ENCODE results near the gene SLC38A8. TPM values are rescaled to one million over a fixed set of nuclear protein-coding genes. Genes with fewer than 3 reads are reported as not detected.
A peak's percentile ranks its signal among the peaks of the same experiment; 100 is the strongest.

SLC38A8 gene
- polyA plus RNA-seq, 2 of the 4 experiments (the other 2 are of a cell fraction): not detected

DNA sequence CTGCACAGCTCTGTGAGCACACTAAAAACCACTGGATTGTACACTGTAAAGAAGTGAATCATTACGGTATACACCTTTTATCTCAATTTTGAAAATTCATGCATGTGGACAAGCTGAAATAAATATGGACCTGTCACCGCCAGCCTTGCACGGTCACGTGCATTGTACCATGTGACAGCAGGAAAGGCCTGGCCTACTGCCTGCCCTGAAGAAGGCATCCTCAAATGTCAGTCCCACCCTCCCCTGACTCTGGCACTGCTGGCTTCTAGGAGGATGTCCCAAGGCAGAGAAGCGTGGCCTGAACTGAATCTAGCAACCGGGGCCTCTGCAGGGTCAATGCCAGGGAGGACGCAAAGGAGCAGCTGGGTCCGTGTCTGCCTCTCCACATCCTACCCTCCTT is 34.6 kb downstream of the SLC38A8 start:
- DNase-seq (ENCODE audit: low read depth in 1 of 2, low spot score in 1 of 2) (no peak), ATAC-seq (no peak), FAIRE-seq (no peak)
- Histone ChIP-seq H3K4me2 (no peak overlapping the region), H3K27ac (no peak overlapping the region), H3K4me1 (no peaks in the 10 kb centered on the region), H3K4me3 (no peak overlapping the region), H3K9me3 (no peaks in the 10 kb centered on the region)
- TF ChIP-seq ZC3H11A (IDR thresholded peaks at IDR 0.05): no peak
- TF ChIP-seq, protein P1, sequence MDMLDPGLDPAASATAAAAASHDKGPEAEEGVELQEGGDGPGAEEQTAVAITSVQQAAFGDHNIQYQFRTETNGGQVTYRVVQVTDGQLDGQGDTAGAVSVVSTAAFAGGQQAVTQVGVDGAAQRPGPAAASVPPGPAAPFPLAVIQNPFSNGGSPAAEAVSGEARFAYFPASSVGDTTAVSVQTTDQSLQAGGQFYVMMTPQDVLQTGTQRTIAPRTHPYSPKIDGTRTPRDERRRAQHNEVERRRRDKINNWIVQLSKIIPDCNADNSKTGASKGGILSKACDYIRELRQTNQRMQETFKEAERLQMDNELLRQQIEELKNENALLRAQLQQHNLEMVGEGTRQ (IDR thresholded peaks at IDR 0.05): 0 out of 2 replicates have a peak, but pooled peaks have one; percentile 18
- 86% methylated on average over 8 of the region's 8 CpGs for WGBS (ENCODE audit: missing lambda C conversion rate)
- ChIA-PET POLR2A (no interaction called here), CTCF (interaction anchor here (0.5 to 0.7 kb wide), 3 partner anchors 21 to 77 kb away, joined by 3 read pairs; no protein-coding TSS in a partner anchor)

GRCh38 chr16:84007520-84007919 is 35.1 kb downstream of the SLC38A8 start:
- Histone ChIP-seq H3K4me2 (no peak overlapping the region), H3K27ac (no peak overlapping the region), H3K9me3 (no peaks in the 10 kb centered on the region), H3K4me1 (no peaks in the 10 kb centered on the region), H3K4me3 (no peak overlapping the region)
- CTCF ChIA-PET: interaction anchor here (0.5 to 0.6 kb wide), 2 partner anchors 20 to 77 kb away, joined by 3 read pairs; no protein-coding TSS in a partner anchor
- DNase-seq (ENCODE audit: low read depth in 1 of 2, low spot score in 1 of 2) (no peak), FAIRE-seq (no peak), ATAC-seq (no peak)
- 43% methylated on average over 4 of the region's 4 CpGs for WGBS (ENCODE audit: missing lambda C conversion rate)
- TF ChIP-seq KDM1A (IDR thresholded peaks at IDR 0.05; ENCODE audit: low read depth) (0 out of 2 replicates have a peak, but pooled peaks have one; percentile 46), BHLHE40 (IDR thresholded peaks at IDR 0.05; ENCODE audit: low read depth, low read length) (no peak)
- POLR2A ChIA-PET: no interaction called here

DNA sequence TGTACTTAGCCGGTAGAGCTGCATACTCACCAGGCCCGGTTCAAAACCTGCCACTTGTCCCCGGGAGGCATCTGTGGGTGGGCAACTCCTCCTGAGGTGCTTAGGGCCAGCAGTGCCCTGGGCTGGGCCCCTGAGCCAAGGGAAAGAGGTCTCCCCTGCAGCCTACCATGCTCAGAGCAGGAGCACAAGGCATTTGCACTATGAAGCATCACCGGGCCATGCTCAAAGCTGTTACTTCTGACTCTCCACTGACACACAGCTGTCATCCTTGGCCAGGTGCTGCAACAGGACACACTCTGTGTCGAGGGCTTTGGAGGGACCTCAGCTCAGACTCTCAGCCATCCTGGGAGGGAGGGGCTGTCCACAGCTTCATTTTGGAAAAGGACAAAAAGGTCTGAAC is 37.2 kb downstream of the SLC38A8 start:
- TF ChIP-seq, protein P2, sequence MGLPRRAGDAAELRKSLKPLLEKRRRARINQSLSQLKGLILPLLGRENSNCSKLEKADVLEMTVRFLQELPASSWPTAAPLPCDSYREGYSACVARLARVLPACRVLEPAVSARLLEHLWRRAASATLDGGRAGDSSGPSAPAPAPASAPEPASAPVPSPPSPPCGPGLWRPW (IDR thresholded peaks at IDR 0.05): no peak
- TF ChIP-seq, protein P3, sequence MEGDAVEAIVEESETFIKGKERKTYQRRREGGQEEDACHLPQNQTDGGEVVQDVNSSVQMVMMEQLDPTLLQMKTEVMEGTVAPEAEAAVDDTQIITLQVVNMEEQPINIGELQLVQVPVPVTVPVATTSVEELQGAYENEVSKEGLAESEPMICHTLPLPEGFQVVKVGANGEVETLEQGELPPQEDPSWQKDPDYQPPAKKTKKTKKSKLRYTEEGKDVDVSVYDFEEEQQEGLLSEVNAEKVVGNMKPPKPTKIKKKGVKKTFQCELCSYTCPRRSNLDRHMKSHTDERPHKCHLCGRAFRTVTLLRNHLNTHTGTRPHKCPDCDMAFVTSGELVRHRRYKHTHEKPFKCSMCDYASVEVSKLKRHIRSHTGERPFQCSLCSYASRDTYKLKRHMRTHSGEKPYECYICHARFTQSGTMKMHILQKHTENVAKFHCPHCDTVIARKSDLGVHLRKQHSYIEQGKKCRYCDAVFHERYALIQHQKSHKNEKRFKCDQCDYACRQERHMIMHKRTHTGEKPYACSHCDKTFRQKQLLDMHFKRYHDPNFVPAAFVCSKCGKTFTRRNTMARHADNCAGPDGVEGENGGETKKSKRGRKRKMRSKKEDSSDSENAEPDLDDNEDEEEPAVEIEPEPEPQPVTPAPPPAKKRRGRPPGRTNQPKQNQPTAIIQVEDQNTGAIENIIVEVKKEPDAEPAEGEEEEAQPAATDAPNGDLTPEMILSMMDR (IDR thresholded peaks at IDR 0.05): no peak
- TF ChIP-seq SMC3 (IDR thresholded peaks at IDR 0.05): no peak
- no peak for TF ChIP-seq PBX3 (IDR thresholded peaks at IDR 0.05)
- no peak for TF ChIP-seq HOXB13 (CRISPR knock-in tag; IDR thresholded peaks at IDR 0.05; ENCODE audit: low read depth)
- TF ChIP-seq HEYL (CRISPR knock-in tag; IDR thresholded peaks at IDR 0.05): no peak
- TF ChIP-seq RAD21 (conservative IDR thresholded peaks at IDR 0.05 in 1 of 2, IDR thresholded peaks at IDR 0.05 in 1 of 2): no peak
- no peak for TF ChIP-seq MAX (IDR thresholded peaks at IDR 0.05)
- TF ChIP-seq CBX8 (IDR thresholded peaks at IDR 0.05): no peak
- no peak for TF ChIP-seq EP300 (IDR thresholded peaks at IDR 0.05)
- TF ChIP-seq EHMT2 (IDR thresholded peaks at IDR 0.05; ENCODE audit: low read depth): no peak
- H3K27ac ChIP-seq: no peak overlapping the region
- no peaks in the 10 kb centered on the region for H3K4me1 ChIP-seq
- ATAC-seq (peak; percentile 22 to 38; a peak in 3 of 6 replicates), FAIRE-seq (no peak), DNase-seq (ENCODE audit: low read depth in 1 of 2, low spot score in 1 of 2) (no peak)
- ChIA-PET CTCF (interaction anchor here (1.1 to 2.0 kb wide), 2 partner anchors 10 to 12 kb away, joined by 3 to 4 read pairs; no protein-coding TSS in a partner anchor), POLR2A (no interaction called here)
- 44% methylated on average over 5 of the region's 5 CpGs for WGBS (ENCODE audit: missing lambda C conversion rate)
- H3K4me2 ChIP-seq: no peak overlapping the region
- no peaks in the 10 kb centered on the region for H3K9me3 ChIP-seq
- no peak overlapping the region for H3K4me3 ChIP-seq

DNA sequence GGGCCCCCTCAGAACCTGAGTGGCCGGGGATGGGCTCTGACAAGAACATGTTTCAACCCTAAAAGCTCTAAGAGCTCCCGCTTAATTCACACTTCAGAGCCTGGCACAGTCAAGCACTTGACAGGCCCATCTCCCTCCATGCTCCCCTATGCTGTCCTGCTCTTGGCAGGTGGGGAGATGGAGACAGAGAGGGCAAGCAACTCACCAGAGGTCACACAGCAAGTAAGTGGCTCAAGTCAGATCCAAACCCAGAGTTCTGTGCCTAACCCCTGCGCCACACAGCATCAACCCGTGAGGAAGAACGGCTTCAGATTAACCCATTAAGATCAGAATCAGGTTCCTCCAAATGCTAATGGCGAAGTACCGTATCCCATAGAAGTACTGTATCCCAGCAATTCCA is 38.2 kb downstream of the SLC38A8 start:
- FAIRE-seq: no peak
- TF ChIP-seq ZFP36 (IDR thresholded peaks at IDR 0.05; ENCODE audit: borderline replicate concordance, partially characterized antibody) (peak; percentile 34), NPAS2 (CRISPR knock-in tag; IDR thresholded peaks at IDR 0.05; ENCODE audit: borderline replicate concordance) (no peak)
- Histone ChIP-seq H3K4me1 (no peaks in the 10 kb centered on the region), H3K27ac (no peak overlapping the region), H3K4me3 (no peak overlapping the region), H3K9me3 (no peaks in the 10 kb centered on the region), H3K4me2 (no peak overlapping the region)
- WGBS (ENCODE audit: missing lambda C conversion rate): 77% methylated on average over 7 of the region's 7 CpGs
- POLR2A ChIA-PET: no interaction called here
- no peak for ATAC-seq
- CTCF ChIA-PET: interaction anchor here (1.1 to 2.0 kb wide), 3 partner anchors 8 to 21 kb away, joined by 3 to 4 read pairs (median 4); no protein-coding TSS in a partner anchor
- no peak for DNase-seq (ENCODE audit: low read depth in 1 of 2, low spot score in 1 of 2)
